ENCODE results near the gene WDR45.
A peak's percentile ranks its signal among the peaks of the same experiment; 100 is the strongest.

Gene WDR45

DNA sequence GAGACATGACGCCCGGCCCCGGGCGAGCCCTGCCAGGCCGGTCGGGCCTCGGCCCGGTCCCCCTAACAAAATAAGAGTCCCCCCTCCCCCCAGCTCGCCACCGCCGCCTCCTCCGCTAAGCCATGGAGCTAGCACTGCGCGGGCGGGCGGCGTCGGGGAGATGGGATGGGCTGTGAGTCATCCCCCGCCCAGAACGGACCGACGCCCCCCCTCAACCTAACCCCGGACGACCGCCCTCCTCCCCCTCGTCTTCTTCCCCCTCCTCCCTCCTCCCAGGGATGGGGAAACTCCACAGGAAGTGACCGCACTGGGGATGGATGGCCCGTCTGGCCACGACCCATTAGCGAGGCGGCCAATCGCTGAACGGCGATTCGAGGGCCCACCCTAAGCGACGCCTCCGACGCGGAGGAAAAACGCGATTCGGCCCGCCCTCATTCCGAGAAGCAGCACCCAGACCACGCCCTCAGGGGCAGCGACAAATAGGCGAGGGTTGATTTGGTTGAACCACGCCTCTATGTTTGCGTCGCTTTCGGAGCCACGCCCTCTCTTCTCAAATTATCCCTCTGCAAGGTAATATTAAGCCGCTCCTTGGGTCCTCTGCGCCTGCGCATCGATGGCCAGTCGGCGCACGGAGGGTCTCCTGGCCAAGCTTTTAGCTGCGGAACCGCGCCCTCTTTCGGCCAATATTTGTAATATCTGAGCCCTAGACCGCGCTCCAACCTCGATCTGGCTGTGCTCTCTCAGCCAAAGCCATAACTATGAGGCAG is 36.3 kb downstream of the WDR45 start, which contains the start of gene TFE3:
TFE3 (minus strand) TSS at position 138 of the 767 bp plus-strand sequence; CDS start at position 7, 131 bp downstream.
- peak; percentile 89 for DNase-seq (ENCODE audit: low spot score)

DNA sequence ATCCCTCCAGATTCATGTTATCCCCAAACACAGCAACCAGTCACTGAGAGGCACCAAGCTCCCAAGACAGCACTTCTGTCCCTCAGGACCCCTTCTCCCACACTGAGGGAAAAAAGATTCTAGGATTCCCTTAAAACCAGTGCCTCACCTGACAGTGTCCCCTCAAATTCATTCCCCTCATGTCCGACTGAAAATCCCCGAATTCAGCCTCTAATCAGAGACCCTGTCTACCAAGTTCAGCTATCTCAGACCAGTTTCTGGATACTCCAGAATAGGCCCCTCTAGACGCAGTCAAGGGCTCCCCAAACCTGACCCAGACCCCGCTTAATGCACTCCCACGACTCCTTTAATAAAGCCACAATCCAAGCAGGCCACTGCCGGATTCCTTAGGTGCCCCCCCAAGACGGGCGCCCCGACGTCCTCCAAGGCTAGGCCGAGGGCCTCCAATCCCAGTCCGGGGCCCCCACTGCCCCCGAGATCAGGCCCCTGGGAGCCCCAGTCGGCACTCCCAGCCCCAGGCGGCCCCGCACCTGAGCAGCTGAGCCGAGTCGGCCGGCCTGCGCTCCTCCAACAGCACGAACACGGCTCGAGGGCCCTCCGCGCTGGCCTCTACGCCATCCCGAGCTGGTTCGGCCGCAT is 37.0 kb downstream of the WDR45 start:
- DNase-seq (ENCODE audit: low spot score), result no peak

DNA sequence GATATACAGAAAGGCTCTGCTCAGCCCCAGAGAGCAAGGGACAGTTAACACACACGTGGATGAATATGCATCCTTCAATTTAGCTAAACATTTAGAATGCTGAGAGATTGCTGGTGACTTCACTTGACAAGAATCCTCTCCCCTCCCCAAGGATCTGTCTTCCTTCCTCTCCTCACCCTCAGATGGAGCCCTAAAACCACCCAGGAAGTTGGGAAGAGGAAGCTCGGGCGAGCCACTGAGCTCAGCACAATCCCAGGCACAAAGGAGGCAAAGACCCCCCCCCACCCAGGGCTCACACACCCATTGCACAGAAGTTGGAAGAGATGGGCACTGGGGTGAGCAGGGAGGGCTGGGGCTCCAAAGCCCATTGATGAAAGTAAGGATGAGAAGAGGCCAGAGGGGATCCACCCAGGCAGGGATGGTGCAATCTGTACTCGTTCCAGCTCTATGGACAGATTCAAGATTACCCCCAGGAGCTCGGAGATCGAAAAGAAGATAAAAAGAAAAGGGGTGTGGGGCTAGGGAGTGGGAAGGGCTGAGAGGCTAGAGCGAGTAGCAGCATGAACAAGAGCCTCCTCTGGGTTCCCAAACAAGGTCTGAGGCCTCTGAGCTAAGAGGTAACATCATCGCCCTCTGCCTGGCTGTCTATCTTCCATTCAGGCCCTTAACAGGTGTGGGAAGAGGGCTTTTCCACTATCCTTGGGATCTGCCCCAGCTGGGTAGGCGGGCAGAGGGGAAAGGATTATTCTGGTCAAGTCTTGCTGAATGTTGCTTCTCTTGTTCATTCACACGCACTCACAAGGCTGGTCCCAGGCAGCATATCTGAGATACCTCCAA is 37.7 kb downstream of the WDR45 start:
- DNase-seq (ENCODE audit: low spot score), result no peak

DNA sequence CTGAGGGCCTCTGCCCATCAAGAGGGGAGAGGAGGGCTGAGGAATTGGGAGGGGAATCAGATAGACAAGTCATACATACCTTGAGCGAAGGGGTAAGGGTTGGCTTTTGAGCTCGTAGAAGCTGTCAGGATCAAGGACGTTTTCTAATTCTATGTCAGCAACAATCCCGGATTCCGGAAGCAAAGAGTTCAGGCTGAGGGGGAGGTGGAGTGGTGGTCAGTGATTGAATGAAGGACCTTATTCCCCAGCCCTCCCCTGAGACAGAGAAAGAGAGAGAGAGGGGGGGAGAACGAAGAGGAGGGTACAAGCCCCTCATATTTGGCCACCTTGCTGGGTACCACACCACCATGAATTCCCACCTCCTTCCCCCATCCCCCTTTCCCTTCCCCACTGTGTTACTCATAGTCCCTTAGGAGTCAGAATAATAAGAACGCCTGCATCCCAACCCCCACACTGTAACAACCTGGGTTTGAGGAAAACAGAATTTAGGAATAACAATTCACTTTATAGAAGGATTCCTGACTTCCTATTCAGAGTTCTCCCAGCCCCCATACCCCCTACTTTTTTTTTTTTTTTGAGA is 39.2 kb downstream of the WDR45 start:
- no peak for DNase-seq (ENCODE audit: low spot score)

DNA sequence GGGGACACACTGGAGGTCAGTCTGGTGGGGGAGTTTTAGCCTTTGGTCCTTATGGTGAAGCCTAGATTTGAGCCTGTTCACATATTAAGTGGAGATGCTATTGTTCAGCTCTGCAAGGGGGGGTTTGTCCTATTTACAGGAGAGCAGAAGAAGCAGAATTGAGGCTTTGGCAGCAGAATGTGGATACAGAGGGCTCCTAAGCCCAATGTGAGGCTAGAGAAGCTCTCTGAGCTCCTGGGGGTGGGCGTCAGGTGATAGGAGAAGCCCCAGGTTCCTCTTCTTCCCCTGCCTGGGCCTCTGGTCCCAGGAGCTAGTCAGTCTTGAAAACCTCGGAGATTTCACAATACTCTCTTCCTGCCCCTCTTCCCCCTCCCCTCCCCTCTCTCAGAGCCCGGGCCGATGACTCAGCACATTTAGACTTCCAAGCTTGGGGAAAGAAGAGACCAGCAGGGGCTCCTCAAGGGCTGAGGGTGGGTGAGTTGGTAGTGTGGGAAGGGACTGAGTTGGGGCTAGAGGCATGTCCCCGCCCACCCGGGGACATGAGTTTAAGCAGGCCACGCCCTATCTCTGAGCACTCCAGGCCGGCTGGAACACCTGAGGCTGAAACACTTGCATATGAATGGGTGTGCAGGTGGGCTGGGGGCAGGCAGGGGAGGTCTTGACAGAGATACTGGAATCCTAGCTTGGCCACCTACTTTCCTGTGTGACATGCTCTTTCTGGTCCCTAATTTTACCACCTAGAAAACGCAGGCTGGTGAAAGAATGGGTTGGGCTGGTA is 39.9 kb downstream of the WDR45 start:
- DNase-seq (ENCODE audit: low spot score), result no peak

DNA sequence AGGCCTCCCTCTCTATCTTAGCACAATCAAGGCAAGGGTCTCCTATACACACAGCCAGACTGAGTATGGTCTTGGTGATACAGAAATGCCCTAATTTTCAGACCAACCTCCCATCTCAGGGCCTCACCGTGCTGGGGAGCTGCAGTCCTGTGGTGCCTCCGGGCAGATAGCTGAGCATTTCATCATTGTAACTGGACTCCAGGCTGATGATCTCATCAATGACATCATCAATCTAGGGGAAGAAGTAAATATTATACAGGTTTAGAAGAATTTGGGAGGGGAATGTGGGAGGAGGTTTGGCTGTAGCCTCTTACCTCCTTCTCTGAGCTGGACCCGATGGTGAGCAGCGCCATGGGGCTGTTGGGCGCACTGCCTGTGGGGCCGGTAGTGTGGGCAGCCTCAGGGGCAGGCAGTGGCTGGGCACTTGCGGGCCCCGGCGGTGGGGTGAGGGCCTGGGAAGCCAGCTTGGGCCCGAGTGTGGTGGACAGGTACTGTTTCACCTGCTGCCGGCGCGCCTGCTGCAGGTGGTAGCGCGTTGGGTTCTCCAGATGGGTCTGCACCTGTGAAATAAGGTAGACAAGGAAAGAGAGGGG is 41.7 kb downstream of the WDR45 start:
- no peak for DNase-seq (ENCODE audit: low spot score)

DNA sequence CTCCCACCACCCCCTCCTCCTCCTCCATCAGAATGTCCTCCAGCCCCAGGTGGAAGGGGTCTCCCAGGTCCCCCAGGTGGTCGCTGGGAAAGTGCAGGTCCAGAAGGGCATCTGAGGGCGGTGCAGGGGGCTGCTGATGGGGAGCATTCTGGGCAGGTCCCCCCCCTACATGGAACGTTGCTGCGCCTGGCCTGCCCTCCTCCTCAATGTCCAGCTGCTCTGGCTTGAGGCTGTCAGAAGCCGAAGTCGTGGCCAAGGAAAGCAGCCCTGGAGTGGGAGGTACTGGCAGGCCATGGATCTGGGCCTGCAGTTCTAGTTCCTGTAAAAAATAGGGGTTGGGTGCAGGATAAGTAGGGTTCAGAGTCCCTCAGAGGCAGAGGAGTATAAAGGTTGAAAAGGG is 49.4 kb downstream of the WDR45 start:
- DNase-seq (ENCODE audit: low spot score), result no peak

DNA sequence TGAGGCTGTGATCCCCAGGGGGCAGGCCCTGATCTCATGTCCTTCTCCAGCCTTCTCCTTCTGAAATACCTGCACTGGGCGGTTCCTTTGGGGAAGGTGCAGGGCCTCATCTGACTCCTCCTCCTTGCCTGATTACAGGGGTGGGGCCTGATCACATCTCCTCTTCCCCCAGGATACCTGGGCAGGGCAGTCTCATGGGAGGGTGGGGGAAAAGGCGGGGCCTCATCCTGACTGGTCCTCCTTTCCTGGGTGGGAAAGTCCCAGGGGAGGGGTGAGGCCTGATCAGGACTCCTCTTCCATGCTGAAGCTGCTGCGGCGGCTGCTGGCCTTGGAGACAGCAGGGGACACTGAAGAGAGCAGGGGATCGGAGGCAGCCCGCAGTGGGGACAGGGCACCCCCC is 49.8 kb downstream of the WDR45 start:
- DNase-seq (ENCODE audit: low spot score), result no peak

Measured in kidney capillary endothelial cell (primary cell).